ENCODE results near the gene MGLL.

Gene MGLL

GRCh38 chr3:127738192-127738840 is 84.0 kb downstream of the MGLL start:
- DNase-seq, result no peak

GRCh38 chr3:127736801-127737539 is 85.3 kb downstream of the MGLL start:
- DNase-seq, result no peak

- peak; percentile 15 for DNase-seq
Observed at GRCh38 chr3:127735767-127736693, 86.3 kb downstream of the MGLL start.

GRCh38 chr3:127734754-127735473 is 87.4 kb downstream of the MGLL start:
- no peak for DNase-seq

GRCh38 chr3:127734181-127734720 is 88.1 kb downstream of the MGLL start:
- no peak for DNase-seq

- no peak for DNase-seq
Observed at GRCh38 chr3:127733781-127734180, 88.5 kb downstream of the MGLL start.

GRCh38 chr3:127732879-127733350 is 89.4 kb downstream of the MGLL start:
- DNase-seq, result no peak

GRCh38 chr3:127732303-127732702 is 90.0 kb downstream of the MGLL start:
- DNase-seq, result peak; percentile 54

GRCh38 chr3:127731546-127732289 is 90.6 kb downstream of the MGLL start:
- DNase-seq, result no peak

- peak; percentile 7 for DNase-seq
Observed at GRCh38 chr3:127730666-127731295, 91.5 kb downstream of the MGLL start.

- peak; percentile 9 for DNase-seq
Observed at GRCh38 chr3:127730171-127730570, 92.1 kb downstream of the MGLL start.

- no peak for DNase-seq
Observed at GRCh38 chr3:127729556-127730056, 92.7 kb downstream of the MGLL start.

GRCh38 chr3:127728417-127729015 is 93.8 kb downstream of the MGLL start:
- DNase-seq, result no peak

- no peak for DNase-seq
Observed at GRCh38 chr3:127726894-127727293, 95.4 kb downstream of the MGLL start.

GRCh38 chr3:127723011-127723567 is 99.2 kb downstream of the MGLL start:
- DNase-seq, result no peak

GRCh38 chr3:127722091-127722784 is 100.1 kb downstream of the MGLL start:
- no peak for DNase-seq

GRCh38 chr3:127720985-127721935 is 101.1 kb downstream of the MGLL start:
- DNase-seq, result no peak

- DNase-seq, result no peak
Observed at GRCh38 chr3:127720161-127720823, 102.0 kb downstream of the MGLL start.
